A673 (cell line): ENCODE data around the gene GRIA1.

Experiments used
- EZH2 ChIP-seq: fragments of 200-600 bp; sonication (generic); IDR thresholded peaks from 2 replicates; pipeline ENCODE4 v1.6.1; 2017; ENCODE audit warnings: borderline replicate concordance, low read depth, mild to moderate bottlenecking, mixed read lengths, antibody characterized with exemption, low read length; ENCODE audit not compliant: poor library complexity, severe bottlenecking
- TF ChIP-seq, protein P1 (sequence below): fragments of 300-800, 200-600 bp; sonication (generic); conservative IDR thresholded peaks from 2 replicates; pipeline ENCODE4 v1.5.1; 2017; ENCODE audit warnings: low read depth, mild to moderate bottlenecking, antibody characterized with exemption, low read length, moderate library complexity, mixed read lengths

DNA sequence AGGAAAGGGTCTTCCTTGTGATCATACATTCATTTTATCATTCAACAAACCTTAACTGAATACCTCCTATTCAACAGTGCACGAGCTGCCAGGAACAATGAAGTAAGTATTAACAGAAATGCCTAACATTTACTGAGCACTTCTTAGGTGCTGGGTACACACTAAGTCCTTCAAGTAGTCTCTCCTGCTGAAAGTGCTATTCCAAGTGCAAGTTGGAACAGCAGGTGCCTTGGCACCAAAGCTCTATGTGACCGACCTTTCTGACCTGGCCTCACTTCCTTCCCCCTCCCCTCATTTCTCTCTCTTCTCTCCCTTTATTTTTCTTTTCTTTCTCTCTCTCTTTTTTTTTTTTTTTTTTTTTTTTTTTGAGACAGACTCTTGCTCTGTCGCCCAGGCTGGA is 94.5 kb downstream of the GRIA1 start:
- TF ChIP-seq, protein P1, sequence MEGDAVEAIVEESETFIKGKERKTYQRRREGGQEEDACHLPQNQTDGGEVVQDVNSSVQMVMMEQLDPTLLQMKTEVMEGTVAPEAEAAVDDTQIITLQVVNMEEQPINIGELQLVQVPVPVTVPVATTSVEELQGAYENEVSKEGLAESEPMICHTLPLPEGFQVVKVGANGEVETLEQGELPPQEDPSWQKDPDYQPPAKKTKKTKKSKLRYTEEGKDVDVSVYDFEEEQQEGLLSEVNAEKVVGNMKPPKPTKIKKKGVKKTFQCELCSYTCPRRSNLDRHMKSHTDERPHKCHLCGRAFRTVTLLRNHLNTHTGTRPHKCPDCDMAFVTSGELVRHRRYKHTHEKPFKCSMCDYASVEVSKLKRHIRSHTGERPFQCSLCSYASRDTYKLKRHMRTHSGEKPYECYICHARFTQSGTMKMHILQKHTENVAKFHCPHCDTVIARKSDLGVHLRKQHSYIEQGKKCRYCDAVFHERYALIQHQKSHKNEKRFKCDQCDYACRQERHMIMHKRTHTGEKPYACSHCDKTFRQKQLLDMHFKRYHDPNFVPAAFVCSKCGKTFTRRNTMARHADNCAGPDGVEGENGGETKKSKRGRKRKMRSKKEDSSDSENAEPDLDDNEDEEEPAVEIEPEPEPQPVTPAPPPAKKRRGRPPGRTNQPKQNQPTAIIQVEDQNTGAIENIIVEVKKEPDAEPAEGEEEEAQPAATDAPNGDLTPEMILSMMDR = no peak
- no peak for TF ChIP-seq EZH2
